Mesendoderm (in vitro differentiated cells): ENCODE results near the gene SRRM1.

Source experiments
- DNase-seq: peaks from one replicate; pipeline ENCODE4 v3.0.0; 2013
- H2AK5ac ChIP-seq: 2 replicates; pipeline ENCODE4 v1.6.1; 2013; ENCODE audit warnings: low read length, inconsistent platforms
- H2BK120ac ChIP-seq: 2 replicates; pipeline ENCODE4 v1.6.1; 2013; ENCODE audit warnings: low read depth, mild to moderate bottlenecking, low read length, moderate library complexity, mixed read lengths
- H2BK15ac ChIP-seq: replicated peaks from 2 replicates; pipeline ENCODE4 v1.6.1; 2013; ENCODE audit warnings: low read depth, mild to moderate bottlenecking, moderate library complexity
- H2BK5ac ChIP-seq: 2 replicates; pipeline ENCODE4 v1.6.1; 2013; ENCODE audit warnings: low read length, inconsistent platforms
- H3K18ac ChIP-seq: 2 replicates; pipeline ENCODE4 v1.6.1; 2013; ENCODE audit warnings: mild to moderate bottlenecking, low read length, mixed read lengths
- H3K23ac ChIP-seq: one replicate; pipeline ENCODE4 v1.6.1; 2013; ENCODE audit warnings: low read length
- H3K27ac ChIP-seq: 2 replicates; pipeline ENCODE4 v1.5.1; 2013; ENCODE audit warnings: low read depth, mild to moderate bottlenecking, inconsistent platforms, low read length, moderate library complexity
- H3K27me3 ChIP-seq: 2 replicates; pipeline ENCODE4 v1.6.1; 2013; ENCODE audit warnings: low read length, control low read depth, mild to moderate bottlenecking, inconsistent platforms; ENCODE audit not compliant: insufficient read depth, poor library complexity
- H3K36me3 ChIP-seq: 2 replicates; pipeline ENCODE4 v1.6.1; 2013; ENCODE audit warnings: low read length, inconsistent platforms; ENCODE audit not compliant: control insufficient read depth, insufficient read depth
- H3K4ac ChIP-seq: one replicate; pipeline ENCODE4 v1.6.1; 2013; ENCODE audit warnings: low read depth, mild to moderate bottlenecking, low read length, moderate library complexity
- H3K4me1 ChIP-seq: 2 replicates; pipeline ENCODE4 v1.6.1; 2013; ENCODE audit warnings: low read depth, low read length, inconsistent platforms; ENCODE audit not compliant: control insufficient read depth
- H3K4me2 ChIP-seq: 2 replicates; pipeline ENCODE4 v1.6.1; 2013; ENCODE audit warnings: low read length
- H3K4me3 ChIP-seq: 2 replicates; pipeline ENCODE4 v1.5.1; 2013; ENCODE audit warnings: mild to moderate bottlenecking, low read length
- H3K56ac ChIP-seq: one replicate; pipeline ENCODE4 v1.6.1; 2013; ENCODE audit warnings: low read length
- H3K79me1 ChIP-seq: 2 replicates; pipeline ENCODE4 v1.6.1; 2013; ENCODE audit warnings: low read length, inconsistent platforms
- H3K79me2 ChIP-seq: 2 replicates; pipeline ENCODE4 v1.6.1; 2013; ENCODE audit warnings: mild to moderate bottlenecking, low read length; ENCODE audit not compliant: control insufficient read depth, insufficient read depth
- H3K9ac ChIP-seq: 2 replicates; pipeline ENCODE4 v1.6.1; 2013; ENCODE audit warnings: low read length, inconsistent platforms
- H4K5ac ChIP-seq: one replicate; pipeline ENCODE4 v1.6.1; 2013; ENCODE audit warnings: low read length
- H4K8ac ChIP-seq: one replicate; pipeline ENCODE4 v1.6.1; 2013; ENCODE audit warnings: low read depth, mild to moderate bottlenecking, control low read depth, low read length, moderate library complexity
- WGBS: extraction: QIAGEN DNeasy Blood & Tissue Kit; methylation state at CpG from one replicate; pipeline ENCODE4 v1.1.7; 2013; ENCODE audit warnings: low lambda C conversion rate, missing lambda C conversion rate; ENCODE audit not compliant: insufficient coverage; ENCODE audit errors: extremely low coverage; 5-methylcytosine and 5-hydroxymethylcytosine counted together

The SRRM1 gene

GRCh38 chr1:24709791-24710441 is 66.8 kb downstream of the SRRM1 start:
- H3K4me2 ChIP-seq = no peak overlapping the region
- H3K4me1 ChIP-seq = peaks cover 7% of the 10 kb centered on the region
- H3K18ac ChIP-seq = no peak overlapping the region
- H4K8ac ChIP-seq = no peak overlapping the region
- H2BK15ac ChIP-seq = no peak overlapping the region
- no peak overlapping the region for H3K56ac ChIP-seq
- H3K36me3 ChIP-seq = no peaks in the 10 kb centered on the region
- WGBS = no CpG with 5 or more reads among the region's 5 CpGs
- H3K4ac ChIP-seq = no peak overlapping the region
- H3K4me3 ChIP-seq = no peak overlapping the region
- no peak overlapping the region for H2AK5ac ChIP-seq
- no peak overlapping the region for H2BK120ac ChIP-seq
- H3K27ac ChIP-seq = no peak overlapping the region
- no peak overlapping the region for H3K23ac ChIP-seq
- no peak overlapping the region for H3K9ac ChIP-seq
- no peaks in the 10 kb centered on the region for H3K27me3 ChIP-seq
- no peaks in the 10 kb centered on the region for H3K79me1 ChIP-seq
- DNase-seq = no peak
- no peak overlapping the region for H4K5ac ChIP-seq
- no peaks in the 10 kb centered on the region for H3K79me2 ChIP-seq
- no peak overlapping the region for H2BK5ac ChIP-seq

GRCh38 chr1:24711329-24711728 is 68.2 kb downstream of the SRRM1 start:
- Histone ChIP-seq H3K9ac (no peak overlapping the region), H2AK5ac (no peak overlapping the region), H2BK120ac (no peak overlapping the region), H2BK15ac (no peak overlapping the region), H2BK5ac (no peak overlapping the region), H3K18ac (no peak overlapping the region), H3K27me3 (no peaks in the 10 kb centered on the region), H4K8ac (no peak overlapping the region), H3K36me3 (no peaks in the 10 kb centered on the region), H3K4me1 (peaks cover 4% of the 10 kb centered on the region), H4K5ac (no peak overlapping the region), H3K4me3 (no peak overlapping the region), H3K27ac (no peak overlapping the region), H3K23ac (no peak overlapping the region), H3K56ac (no peak overlapping the region), H3K4me2 (no peak overlapping the region), H3K79me2 (no peaks in the 10 kb centered on the region), H3K79me1 (no peaks in the 10 kb centered on the region), H3K4ac (no peak overlapping the region)
- DNase-seq = no peak
- WGBS = no CpG with 5 or more reads among the region's 4 CpGs

- H3K27ac ChIP-seq = no peak overlapping the region
- peaks cover 4% of the 10 kb centered on the region for H3K4me1 ChIP-seq
- H2AK5ac ChIP-seq = peak overlapping the region; percentile 10
- H2BK15ac ChIP-seq = no peak overlapping the region
- no peak overlapping the region for H3K4me3 ChIP-seq
- no peak overlapping the region for H3K4ac ChIP-seq
- no peak overlapping the region for H4K8ac ChIP-seq
- H3K56ac ChIP-seq = peak overlapping the region; percentile 54
- H3K79me2 ChIP-seq = no peaks in the 10 kb centered on the region
- no peak overlapping the region for H2BK120ac ChIP-seq
- DNase-seq = no peak
- H3K4me2 ChIP-seq = no peak overlapping the region
- H3K27me3 ChIP-seq = no peaks in the 10 kb centered on the region
- no peak overlapping the region for H4K5ac ChIP-seq
- H3K18ac ChIP-seq = no peak overlapping the region
- H2BK5ac ChIP-seq = peak overlapping the region; percentile 6
- H3K9ac ChIP-seq = peak overlapping the region; percentile 5
- H3K36me3 ChIP-seq = no peaks in the 10 kb centered on the region
- H3K23ac ChIP-seq = no peak overlapping the region
- WGBS = no CpG with 5 or more reads among the region's 4 CpGs
- no peaks in the 10 kb centered on the region for H3K79me1 ChIP-seq
Measured at GRCh38 chr1:24713176-24713575, 70.1 kb downstream of the SRRM1 start.

GRCh38 chr1:24713736-24714135 is 70.6 kb downstream of the SRRM1 start:
- Histone ChIP-seq H3K18ac (no peak overlapping the region), H3K56ac (peak overlapping the region; percentile 54), H4K5ac (no peak overlapping the region), H2AK5ac (no peak overlapping the region), H2BK5ac (no peak overlapping the region), H2BK120ac (no peak overlapping the region), H3K79me1 (no peaks in the 10 kb centered on the region), H3K27ac (no peak overlapping the region), H3K9ac (no peak overlapping the region), H2BK15ac (no peak overlapping the region), H3K23ac (no peak overlapping the region), H3K36me3 (no peaks in the 10 kb centered on the region), H4K8ac (no peak overlapping the region), H3K4me2 (no peak overlapping the region), H3K4me3 (no peak overlapping the region), H3K79me2 (no peaks in the 10 kb centered on the region), H3K4me1 (peaks cover 4% of the 10 kb centered on the region), H3K27me3 (no peaks in the 10 kb centered on the region), H3K4ac (no peak overlapping the region)
- no CpG with 5 or more reads among the region's 5 CpGs for WGBS
- DNase-seq = peak; percentile 76

GRCh38 chr1:24714859-24715520 is 71.9 kb downstream of the SRRM1 start:
- Histone ChIP-seq H3K23ac (no peak overlapping the region), H4K5ac (no peak overlapping the region), H2BK120ac (no peak overlapping the region), H3K18ac (no peak overlapping the region), H4K8ac (no peak overlapping the region), H2BK15ac (no peak overlapping the region), H3K56ac (peak overlapping the region; percentile 61), H3K36me3 (no peaks in the 10 kb centered on the region), H3K4me2 (no peak overlapping the region), H3K27me3 (no peaks in the 10 kb centered on the region), H3K4ac (no peak overlapping the region), H3K4me1 (peaks cover 4% of the 10 kb centered on the region), H3K79me1 (no peaks in the 10 kb centered on the region), H2AK5ac (no peak overlapping the region), H3K4me3 (no peak overlapping the region), H3K27ac (no peak overlapping the region), H3K9ac (no peak overlapping the region), H2BK5ac (no peak overlapping the region), H3K79me2 (no peaks in the 10 kb centered on the region)
- WGBS = no CpG with 5 or more reads among the region's 8 CpGs
- no peak for DNase-seq
